Measurements from ENCODE around the gene NBEAL2.

NBEAL2 gene

GRCh38 chr3:46946856-46947545 is 32.5 kb upstream of the NBEAL2 start:
- DNase-seq (ENCODE audit: extremely low read depth, low read depth), result no peak

GRCh38 chr3:46947546-46947901 is 31.9 kb upstream of the NBEAL2 start:
- TF ChIP-seq, protein P1, sequence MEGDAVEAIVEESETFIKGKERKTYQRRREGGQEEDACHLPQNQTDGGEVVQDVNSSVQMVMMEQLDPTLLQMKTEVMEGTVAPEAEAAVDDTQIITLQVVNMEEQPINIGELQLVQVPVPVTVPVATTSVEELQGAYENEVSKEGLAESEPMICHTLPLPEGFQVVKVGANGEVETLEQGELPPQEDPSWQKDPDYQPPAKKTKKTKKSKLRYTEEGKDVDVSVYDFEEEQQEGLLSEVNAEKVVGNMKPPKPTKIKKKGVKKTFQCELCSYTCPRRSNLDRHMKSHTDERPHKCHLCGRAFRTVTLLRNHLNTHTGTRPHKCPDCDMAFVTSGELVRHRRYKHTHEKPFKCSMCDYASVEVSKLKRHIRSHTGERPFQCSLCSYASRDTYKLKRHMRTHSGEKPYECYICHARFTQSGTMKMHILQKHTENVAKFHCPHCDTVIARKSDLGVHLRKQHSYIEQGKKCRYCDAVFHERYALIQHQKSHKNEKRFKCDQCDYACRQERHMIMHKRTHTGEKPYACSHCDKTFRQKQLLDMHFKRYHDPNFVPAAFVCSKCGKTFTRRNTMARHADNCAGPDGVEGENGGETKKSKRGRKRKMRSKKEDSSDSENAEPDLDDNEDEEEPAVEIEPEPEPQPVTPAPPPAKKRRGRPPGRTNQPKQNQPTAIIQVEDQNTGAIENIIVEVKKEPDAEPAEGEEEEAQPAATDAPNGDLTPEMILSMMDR (IDR thresholded peaks at IDR 0.05; ENCODE audit: low read depth, low read length), result no peak
- DNase-seq (ENCODE audit: extremely low read depth, low read depth), result no peak

More at GRCh38 chr3:46946856-46947545, 32.5 kb upstream of the NBEAL2 start:
- TF ChIP-seq, protein P1 (IDR thresholded peaks at IDR 0.05; ENCODE audit: low read depth, low read length), result no peak

DNA sequence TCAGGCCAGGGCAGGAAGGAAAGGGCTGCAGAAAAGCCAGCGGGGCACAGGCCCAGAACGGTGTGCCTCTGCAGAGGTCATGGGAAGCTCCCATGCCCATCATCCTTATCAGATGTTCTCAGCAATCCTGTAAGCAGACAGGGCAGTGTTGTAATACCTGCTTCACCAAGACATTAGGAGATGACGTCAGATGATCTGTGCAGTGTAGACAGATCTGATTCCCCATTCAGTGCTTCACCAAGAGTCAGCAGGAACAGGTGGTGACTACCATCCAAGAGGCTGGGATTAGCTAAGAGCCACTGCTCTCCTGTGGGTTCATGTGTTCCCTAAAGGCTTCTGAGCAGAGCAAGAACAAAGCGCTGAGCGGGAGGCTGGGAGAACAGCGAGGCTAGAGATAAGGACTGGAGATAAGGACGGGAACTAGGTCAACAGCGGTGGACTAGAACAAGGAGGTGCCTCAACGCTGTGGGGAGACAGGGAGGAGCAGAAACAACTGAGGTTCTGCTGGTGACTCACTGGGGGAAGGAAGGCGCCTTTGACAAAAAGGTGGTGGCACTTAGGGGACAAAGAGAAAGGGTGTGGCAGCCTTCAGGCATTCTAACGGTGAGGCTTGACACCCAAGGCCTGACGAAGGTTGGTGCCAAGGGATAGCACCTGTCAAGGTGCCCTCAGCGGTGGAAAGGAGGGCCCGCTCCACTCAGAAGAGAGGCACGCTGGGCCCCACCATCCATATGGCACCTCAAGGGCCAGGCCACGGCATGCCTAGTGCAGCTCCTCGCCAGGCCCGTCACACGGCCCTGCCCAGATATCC is 31.3 kb upstream of the NBEAL2 start:
- TF ChIP-seq, protein P1 (IDR thresholded peaks at IDR 0.05; ENCODE audit: low read depth, low read length), result no peak
- DNase-seq (ENCODE audit: extremely low read depth, low read depth), result no peak

GRCh38 chr3:46948830-46949671 is 30.4 kb upstream of the NBEAL2 start:
- TF ChIP-seq, protein P1 (IDR thresholded peaks at IDR 0.05; ENCODE audit: low read depth, low read length), result no peak
- no peak for DNase-seq (ENCODE audit: extremely low read depth, low read depth)

DNA sequence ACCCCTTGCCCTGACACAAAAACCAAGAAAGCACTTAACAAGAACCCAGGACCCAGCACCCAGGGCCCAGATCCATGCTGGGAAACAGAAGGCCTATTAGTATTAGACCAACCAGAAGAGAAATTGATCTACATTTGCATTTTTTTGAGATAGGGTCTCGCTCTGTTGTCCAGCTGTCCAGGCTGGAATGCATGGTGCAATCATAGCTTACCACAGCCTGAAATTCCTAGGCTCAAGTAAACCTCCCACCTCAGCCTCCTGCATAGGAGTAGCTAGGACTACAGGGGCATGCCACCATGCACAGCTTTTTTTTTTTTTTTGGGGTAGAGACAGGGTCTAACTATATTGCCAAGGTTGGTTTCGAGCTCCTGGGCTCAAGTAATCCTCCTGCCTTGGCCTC is 29.3 kb upstream of the NBEAL2 start:
- DNase-seq (ENCODE audit: extremely low read depth, low read depth), result no peak
- TF ChIP-seq, protein P1 (IDR thresholded peaks at IDR 0.05; ENCODE audit: low read depth, low read length), result no peak

- DNase-seq (ENCODE audit: extremely low read depth, low read depth), result no peak
- TF ChIP-seq, protein P1 (IDR thresholded peaks at IDR 0.05; ENCODE audit: low read depth, low read length), result no peak
These were observed 28.7 kb upstream of the NBEAL2 start for GRCh38 chr3:46950650-46951241.
